HG03457 (cell line): ENCODE measurements around the gene SLC23A2.
"Not testable (repeated sequence)": the region's sequence is repeated elsewhere in the genome, so short reads cannot be mapped to it uniquely, and the experiment has no call there.

Experiments used
- ATAC-seq: cut with Tn5 transposase; IDR thresholded peaks from one replicate; pipeline ENCODE4 v1.9.1; 2021; ENCODE audit warnings: moderate number of reproducible peaks; ENCODE audit not compliant: unreplicated experiment

SLC23A2 gene

GRCh38 chr20:5013682-5014447 lies 12.6 kb upstream of the SLC23A2 start:
- no peak for ATAC-seq

GRCh38 chr20:5008759-5009158 lies 7.4 kb upstream of the SLC23A2 start:
- ATAC-seq: no peak

GRCh38 chr20:5005326-5005725 lies 4.0 kb upstream of the SLC23A2 start:
- no peak for ATAC-seq

GRCh38 chr20:5004825-5005224 lies 3.5 kb upstream of the SLC23A2 start:
- not testable (repeated sequence) for ATAC-seq

- ATAC-seq: no peak
Observed at GRCh38 chr20:5003626-5004025, 2.3 kb upstream of the SLC23A2 start.

GRCh38 chr20:5002077-5002413 lies 735 bp upstream of the SLC23A2 start:
- ATAC-seq: no peak

- no peak for ATAC-seq
Observed at GRCh38 chr20:5000263-5001173, 792 bp downstream of the SLC23A2 start.

GRCh38 chr20:4999788-5000187 lies 1.5 kb downstream of the SLC23A2 start:
- no peak for ATAC-seq

- no peak for ATAC-seq
Observed at GRCh38 chr20:4998160-4998651, 3.1 kb downstream of the SLC23A2 start.

GRCh38 chr20:4997222-4997621 lies 4.1 kb downstream of the SLC23A2 start:
- ATAC-seq: no peak

- ATAC-seq: no peak
Observed at GRCh38 chr20:4989570-4989969, 11.7 kb downstream of the SLC23A2 start.

- ATAC-seq: no peak
Observed at GRCh38 chr20:4987130-4987529, 14.2 kb downstream of the SLC23A2 start.

GRCh38 chr20:4985658-4986057 lies 15.7 kb downstream of the SLC23A2 start:
- no peak for ATAC-seq

- ATAC-seq: no peak
Observed at GRCh38 chr20:4982281-4982680, 19.0 kb downstream of the SLC23A2 start.

GRCh38 chr20:4979841-4980410 lies 21.4 kb downstream of the SLC23A2 start:
- ATAC-seq: no peak

GRCh38 chr20:4978050-4978918 lies 23.0 kb downstream of the SLC23A2 start:
- no peak for ATAC-seq

GRCh38 chr20:4976014-4976413 lies 25.3 kb downstream of the SLC23A2 start:
- ATAC-seq: not testable (repeated sequence)

GRCh38 chr20:4973330-4974097 lies 27.8 kb downstream of the SLC23A2 start:
- ATAC-seq: peak; percentile 62

- ATAC-seq: no peak
Observed at GRCh38 chr20:4972506-4973251, 28.6 kb downstream of the SLC23A2 start.
